Glutamatergic neuron (in vitro differentiated cells): ENCODE measurements around the gene CEP112. TPM values are rescaled to one million over a fixed set of nuclear protein-coding genes. Genes with fewer than 3 reads are reported as not detected.

ENCODE experiments used
- DNase-seq: peaks from one replicate; pipeline ENCODE4 v3.0.0; 2022
- H3K27ac Mint-ChIP-seq: one replicate; pipeline ENCODE4 v1.8.0; 2020; ENCODE audit warnings: mild to moderate bottlenecking, mixed read lengths, inconsistent platforms; ENCODE audit not compliant: unreplicated experiment
- H3K27me3 Mint-ChIP-seq: one replicate; pipeline ENCODE4 v1.8.0; 2020; ENCODE audit warnings: mild to moderate bottlenecking, moderate library complexity, mixed read lengths, inconsistent platforms; ENCODE audit not compliant: unreplicated experiment
- H3K36me3 Mint-ChIP-seq: one replicate; pipeline ENCODE4 v1.8.0; 2020; ENCODE audit warnings: mild to moderate bottlenecking, mixed read lengths, inconsistent platforms; ENCODE audit not compliant: unreplicated experiment
- H3K4me1 Mint-ChIP-seq: one replicate; pipeline ENCODE4 v1.8.0; 2020; ENCODE audit warnings: mild to moderate bottlenecking, low read depth, mixed read lengths, inconsistent platforms; ENCODE audit not compliant: unreplicated experiment
- H3K4me3 Mint-ChIP-seq: one replicate; pipeline ENCODE4 v1.8.0; 2020; ENCODE audit warnings: mild to moderate bottlenecking, mixed read lengths, inconsistent platforms; ENCODE audit not compliant: unreplicated experiment
- H3K9me3 Mint-ChIP-seq: one replicate; pipeline ENCODE4 v1.8.0; 2020; ENCODE audit warnings: mild to moderate bottlenecking, moderate library complexity, mixed read lengths, inconsistent platforms; ENCODE audit not compliant: unreplicated experiment
- CTCF ChIP-seq: fragments of 200-600 bp; sonication (generic); IDR thresholded peaks from one replicate; pipeline ENCODE4 v1.5.0; 2021; ENCODE audit not compliant: partially characterized antibody, unreplicated experiment
- total RNA-seq: library from RNA; stranded (reverse); fragmentation: NEBNext Ultra II Directional; extraction: Animal tissue kit (Norgen Biotek cat#: 25700); gene quantifications from one replicate; pipeline ENCODE4 v1.2.1, GENCODE V29; 2021; ENCODE audit not compliant: unreplicated experiment

CEP112 gene
- total RNA-seq, 1 donor from 2014 or later: 8.5 TPM

- H3K27me3 Mint-ChIP-seq: peaks cover 1% of the 10 kb centered on the region
- no peaks in the 10 kb centered on the region for H3K36me3 Mint-ChIP-seq
- no peak for DNase-seq
- H3K4me3 Mint-ChIP-seq: no peak overlapping the region
- H3K4me1 Mint-ChIP-seq: no peaks in the 10 kb centered on the region
- no peak overlapping the region for H3K27ac Mint-ChIP-seq
- no peaks in the 10 kb centered on the region for H3K9me3 Mint-ChIP-seq
- no peak for TF ChIP-seq CTCF
Observed at GRCh38 chr17:66220079-66220835, 28.3 kb upstream of the CEP112 start.

GRCh38 chr17:66215529-66215911 is 23.6 kb upstream of the CEP112 start:
- Mint-ChIP-seq H3K9me3 (no peaks in the 10 kb centered on the region), H3K36me3 (no peaks in the 10 kb centered on the region), H3K4me1 (no peaks in the 10 kb centered on the region), H3K4me3 (no peak overlapping the region), H3K27me3 (no peaks in the 10 kb centered on the region), H3K27ac (no peak overlapping the region)
- TF ChIP-seq CTCF: no peak
- no peak for DNase-seq

- Mint-ChIP-seq H3K36me3 (no peaks in the 10 kb centered on the region), H3K4me3 (no peak overlapping the region), H3K4me1 (no peaks in the 10 kb centered on the region), H3K27me3 (no peaks in the 10 kb centered on the region), H3K27ac (no peak overlapping the region), H3K9me3 (no peaks in the 10 kb centered on the region)
- no peak for DNase-seq
- no peak for TF ChIP-seq CTCF
Observed at GRCh38 chr17:66214884-66215528, 23.1 kb upstream of the CEP112 start.

- Mint-ChIP-seq H3K9me3 (no peaks in the 10 kb centered on the region), H3K27me3 (no peaks in the 10 kb centered on the region)
- no peak for TF ChIP-seq CTCF
Observed at GRCh38 chr17:66211047-66211810, 19.3 kb upstream of the CEP112 start.

More at GRCh38 chr17:66211047-66211810, 19.3 kb upstream of the CEP112 start:
- H3K4me1 Mint-ChIP-seq: no peaks in the 10 kb centered on the region
- H3K27ac Mint-ChIP-seq: no peak overlapping the region
- peaks cover 4% of the 10 kb centered on the region for H3K36me3 Mint-ChIP-seq
- no peak for DNase-seq
- no peak overlapping the region for H3K4me3 Mint-ChIP-seq
